GM10266 (cell line): ENCODE results near the gene TRAPPC1.

Experiments
- DNase-seq: peaks from one replicate; pipeline ENCODE4 v3.0.0; 2012; ENCODE audit errors: extremely low spot score
- CTCF ChIP-seq: IDR thresholded peaks from 2 replicates; pipeline ENCODE4 v1.5.1; 2012; ENCODE audit warnings: mild to moderate bottlenecking, low read depth; ENCODE audit not compliant: control insufficient read depth, insufficient read depth; ENCODE audit errors: missing control alignments

The TRAPPC1 gene

DNA sequence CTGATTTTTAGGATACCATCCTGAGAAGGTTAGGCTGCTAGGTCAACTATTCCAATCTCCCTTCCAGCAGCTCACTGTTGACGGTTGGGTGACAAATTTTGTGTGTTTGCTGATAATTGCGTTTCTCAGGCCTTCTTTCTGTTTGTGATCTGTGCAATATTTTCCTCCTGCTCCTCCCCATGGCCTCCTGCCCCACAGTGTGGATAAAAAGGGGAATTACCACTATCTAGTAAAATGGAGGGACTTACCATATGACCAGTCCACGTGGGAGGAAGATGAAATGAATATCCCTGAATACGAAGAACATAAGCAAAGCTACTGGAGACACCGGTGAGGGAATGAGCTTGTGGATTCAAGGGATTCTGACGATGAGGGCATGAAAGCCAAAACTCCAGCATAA lies 34.0 kb downstream of the TRAPPC1 start:
- no peak for TF ChIP-seq CTCF
- DNase-seq = no peak

GRCh38 chr17:7897090-7897489 lies 34.7 kb downstream of the TRAPPC1 start:
- no peak for TF ChIP-seq CTCF

GRCh38 chr17:7894866-7895265 lies 36.9 kb downstream of the TRAPPC1 start:
- no peak for TF ChIP-seq CTCF
- no peak for DNase-seq

More at GRCh38 chr17:7897090-7897489, 34.7 kb downstream of the TRAPPC1 start:
- no peak for DNase-seq

DNA sequence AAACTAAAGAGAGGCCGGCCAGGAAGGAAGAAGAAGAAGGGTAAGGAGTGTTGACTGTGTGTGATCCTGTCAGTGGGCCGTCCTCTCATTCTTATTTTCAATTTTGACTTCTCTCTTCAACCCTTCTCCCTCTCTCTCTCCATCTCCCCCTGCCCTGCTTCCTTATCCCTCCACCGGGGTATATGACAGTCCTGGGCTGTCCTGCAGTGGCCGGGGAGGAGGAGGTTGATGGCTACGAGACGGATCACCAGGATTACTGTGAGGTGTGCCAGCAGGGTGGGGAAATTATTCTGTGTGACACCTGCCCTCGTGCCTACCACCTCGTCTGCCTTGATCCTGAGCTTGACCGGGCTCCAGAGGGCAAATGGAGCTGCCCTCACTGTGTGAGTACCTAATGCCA lies 37.5 kb downstream of the TRAPPC1 start:
- no peak for DNase-seq
- TF ChIP-seq CTCF = no peak

GRCh38 chr17:7893187-7893880 lies 38.4 kb downstream of the TRAPPC1 start:
- no peak for TF ChIP-seq CTCF
- DNase-seq = no peak

GRCh38 chr17:7889166-7889955 lies 42.4 kb downstream of the TRAPPC1 start:
- TF ChIP-seq CTCF = no peak
- no peak for DNase-seq
